Stimulated activated naive B cell treated with anti-CD40 and anti-IgM and Interleukin-4, amounts not matched to agents 10 μg/mL and 1 μg/mL and 100 μg/mL, for 72 hours (primary cell): ENCODE data around the gene PRXL2B.
A peak's percentile ranks its signal among the peaks of the same experiment; 100 is the strongest.

Experiments
- ATAC-seq, 2 donors: fragments of 150-1000 bp; cut with Tn5 transposase; replicated peaks; 2 replicates each; pipeline ENCODE4 v1.10.0; 2021; ENCODE audit warnings: moderate library complexity in 1 of 2
- DNase-seq: peaks from one replicate; pipeline ENCODE4 v3.0.0; 2021
- H3K27ac Mint-ChIP-seq: one replicate; pipeline ENCODE4 v1.8.0; 2022; ENCODE audit warnings: mild to moderate bottlenecking, mixed read lengths
- H3K27me3 Mint-ChIP-seq, 2 donors: one replicate each; pipeline ENCODE4 v1.8.0; 2022; ENCODE audit warnings: mixed read lengths in 2 of 2
- H3K36me3 Mint-ChIP-seq, 2 donors: one replicate each; pipeline ENCODE4 v1.8.0; 2022; ENCODE audit warnings: mixed read lengths in 2 of 2, mild to moderate bottlenecking in 1 of 2
- H3K4me1 Mint-ChIP-seq, 2 donors: one replicate each; pipeline ENCODE4 v1.8.0; 2022; ENCODE audit warnings: mixed read lengths in 2 of 2, mild to moderate bottlenecking in 1 of 2
- H3K4me3 Mint-ChIP-seq, 2 donors: one replicate each; pipeline ENCODE4 v1.8.0; 2022; ENCODE audit warnings: mild to moderate bottlenecking in 2 of 2, mixed read lengths in 2 of 2, moderate library complexity in 1 of 2
- H3K9me3 Mint-ChIP-seq, 2 donors: one replicate each; pipeline ENCODE4 v1.8.0; 2022; ENCODE audit warnings: mixed read lengths in 2 of 2, mild to moderate bottlenecking in 1 of 2

Gene PRXL2B

GRCh38 chr1:2629627-2630497 lies 43.3 kb downstream of the PRXL2B start:
- ATAC-seq: no peak
- peaks cover 0 to 4% of the 10 kb centered on the region in 2 donors for H3K4me1 Mint-ChIP-seq
- H3K27me3 Mint-ChIP-seq: peaks cover 53 to 71% of the 10 kb centered on the region in 2 donors
- H3K36me3 Mint-ChIP-seq: no peaks in the 10 kb centered on the region
- no peak overlapping the region for H3K4me3 Mint-ChIP-seq
- DNase-seq: no peak
- peaks cover 0 to 3% of the 10 kb centered on the region in 2 donors for H3K9me3 Mint-ChIP-seq
- no peak overlapping the region for H3K27ac Mint-ChIP-seq

- H3K4me1 Mint-ChIP-seq: peaks cover 0 to 4% of the 10 kb centered on the region in 2 donors
- DNase-seq (no peak), ATAC-seq (no peak)
- no peaks in the 10 kb centered on the region for H3K36me3 Mint-ChIP-seq
- H3K27me3 Mint-ChIP-seq: peaks cover 48 to 63% of the 10 kb centered on the region in 2 donors
- peaks cover 0 to 3% of the 10 kb centered on the region in 2 donors for H3K9me3 Mint-ChIP-seq
- H3K27ac Mint-ChIP-seq: no peak overlapping the region
- no peak overlapping the region for H3K4me3 Mint-ChIP-seq
These were observed 44.0 kb downstream of the PRXL2B start for GRCh38 chr1:2630498-2631135.

GRCh38 chr1:2631136-2632050 lies 44.8 kb downstream of the PRXL2B start:
- Mint-ChIP-seq H3K4me1 (peaks cover 0 to 4% of the 10 kb centered on the region in 2 donors), H3K4me3 (no peak overlapping the region), H3K27me3 (peaks cover 41 to 56% of the 10 kb centered on the region in 2 donors), H3K9me3 (peaks cover 0 to 7% of the 10 kb centered on the region in 2 donors), H3K27ac (no peak overlapping the region), H3K36me3 (no peaks in the 10 kb centered on the region)
- ATAC-seq (no peak), DNase-seq (no peak)

- no peak for DNase-seq
- ATAC-seq: no peak
- H3K27me3 Mint-ChIP-seq: peaks cover 35 to 49% of the 10 kb centered on the region in 2 donors
- H3K4me3 Mint-ChIP-seq: no peak overlapping the region
- H3K9me3 Mint-ChIP-seq: peaks cover 5 to 12% of the 10 kb centered on the region in 2 donors
- peaks cover 0 to 5% of the 10 kb centered on the region in 2 donors for H3K36me3 Mint-ChIP-seq
- H3K4me1 Mint-ChIP-seq: peaks cover 0 to 4% of the 10 kb centered on the region in 2 donors
- H3K27ac Mint-ChIP-seq: peak overlapping the region; percentile 65
These were observed 45.5 kb downstream of the PRXL2B start for GRCh38 chr1:2632051-2632430.

GRCh38 chr1:2632561-2633361 lies 46.2 kb downstream of the PRXL2B start, which contains the start of gene MMEL1:
TSS of gene MMEL1 (minus strand) at chr1:2633016. CDS start at chr1:2629484, 3,532 bp downstream.
- H3K4me3 Mint-ChIP-seq: no peak within 1 kb of the TSS
- H3K27me3 Mint-ChIP-seq: peaks cover 28 to 42% of the 10 kb centered on the region in 2 donors
- H3K9me3 Mint-ChIP-seq: peaks cover 9 to 12% of the 10 kb centered on the region in 2 donors
- peaks cover 0 to 7% of the 10 kb centered on the region in 2 donors for H3K36me3 Mint-ChIP-seq
- no peak for DNase-seq
- ATAC-seq: no peak
- peak within 1 kb of the TSS; percentile 65 for H3K27ac Mint-ChIP-seq
- peaks cover 0 to 4% of the 10 kb centered on the region in 2 donors for H3K4me1 Mint-ChIP-seq

- peaks cover 4% of the 10 kb centered on the region in 2 donors for H3K4me1 Mint-ChIP-seq
- ATAC-seq: no peak
- peaks cover 28 to 35% of the 10 kb centered on the region in 2 donors for H3K27me3 Mint-ChIP-seq
- peaks cover 0 to 7% of the 10 kb centered on the region in 2 donors for H3K36me3 Mint-ChIP-seq
- H3K4me3 Mint-ChIP-seq: no peak overlapping the region
- no peak overlapping the region for H3K27ac Mint-ChIP-seq
- no peak for DNase-seq
- H3K9me3 Mint-ChIP-seq: peaks cover 9 to 12% of the 10 kb centered on the region in 2 donors
These were observed 46.9 kb downstream of the PRXL2B start for GRCh38 chr1:2633366-2633935.

GRCh38 chr1:2633936-2634491 lies 47.4 kb downstream of the PRXL2B start:
- Mint-ChIP-seq H3K27me3 (peaks cover 28 to 33% of the 10 kb centered on the region in 2 donors), H3K4me1 (peaks cover 4 to 9% of the 10 kb centered on the region in 2 donors), H3K36me3 (peaks cover 0 to 7% of the 10 kb centered on the region in 2 donors), H3K27ac (no peak overlapping the region), H3K4me3 (no peak overlapping the region), H3K9me3 (peaks cover 9 to 12% of the 10 kb centered on the region in 2 donors)
- DNase-seq: no peak
- ATAC-seq: no peak

GRCh38 chr1:2635361-2636010 lies 48.9 kb downstream of the PRXL2B start:
- ATAC-seq (no peak), DNase-seq (no peak)
- Mint-ChIP-seq H3K27ac (peak overlapping the region; percentile 37), H3K36me3 (peaks cover 0 to 7% of the 10 kb centered on the region in 2 donors), H3K9me3 (peaks cover 9 to 12% of the 10 kb centered on the region in 2 donors), H3K4me3 (no peak overlapping the region), H3K27me3 (peaks cover 17 to 23% of the 10 kb centered on the region in 2 donors), H3K4me1 (peaks cover 4 to 19% of the 10 kb centered on the region in 2 donors)

- Mint-ChIP-seq H3K27me3 (peaks cover 10 to 18% of the 10 kb centered on the region in 2 donors), H3K9me3 (peaks cover 9% of the 10 kb centered on the region in 2 donors), H3K4me3 (no peak overlapping the region), H3K27ac (no peak overlapping the region), H3K36me3 (peaks cover 0 to 7% of the 10 kb centered on the region in 2 donors), H3K4me1 (peaks cover 2 to 21% of the 10 kb centered on the region in 2 donors)
- no peak for ATAC-seq
- no peak for DNase-seq
These were observed 50.2 kb downstream of the PRXL2B start for GRCh38 chr1:2636733-2637132.

- Mint-ChIP-seq H3K4me1 (peaks cover 7 to 29% of the 10 kb centered on the region in 2 donors), H3K4me3 (no peak overlapping the region), H3K27me3 (peaks cover 2 to 9% of the 10 kb centered on the region in 2 donors), H3K36me3 (peaks cover 0 to 7% of the 10 kb centered on the region in 2 donors), H3K27ac (peak overlapping the region; percentile 42), H3K9me3 (peaks cover 9% of the 10 kb centered on the region in 2 donors)
- no peak for ATAC-seq
- DNase-seq: no peak
These were observed 51.0 kb downstream of the PRXL2B start for GRCh38 chr1:2637442-2638145.

- no peak for DNase-seq
- Mint-ChIP-seq H3K4me3 (no peak overlapping the region), H3K4me1 (peaks cover 11 to 34% of the 10 kb centered on the region in 2 donors), H3K36me3 (peaks cover 0 to 7% of the 10 kb centered on the region in 2 donors), H3K27me3 (peaks cover 0 to 1% of the 10 kb centered on the region in 2 donors), H3K27ac (no peak overlapping the region), H3K9me3 (peaks cover 9% of the 10 kb centered on the region in 2 donors)
- no peak for ATAC-seq
These were observed 52.0 kb downstream of the PRXL2B start for GRCh38 chr1:2638466-2639115.
